Sigmoid colon (tissue), 7 donors: Measurements from ENCODE around the gene TMEM45B. TPM values are rescaled to one million over a fixed set of nuclear protein-coding genes. Genes with fewer than 3 reads are reported as not detected.
"Not testable (repeated sequence)": the region's sequence is repeated elsewhere in the genome, so short reads cannot be mapped to it uniquely, and the experiment has no call there.

Source experiments
- DNase-seq: peaks from one replicate; pipeline ENCODE4 v3.0.0-alpha.2; 2019
- H3K27ac ChIP-seq, 4 donors: fragments of 200-600 bp; sonication (generic); one replicate each; pipeline ENCODE4 v1.5.1; 2016 to 2019; ENCODE audit warnings: mild to moderate bottlenecking in 1 of 4
- H3K27me3 ChIP-seq, 3 donors: fragments of 200-600 bp; sonication (generic); one replicate each; pipeline ENCODE4 v1.5.1; 2019; ENCODE audit warnings: mild to moderate bottlenecking in 1 of 3
- H3K36me3 ChIP-seq, 4 donors: fragments of 200-600 bp; sonication (generic); one replicate each; pipeline ENCODE4 v1.5.1; 2016 to 2019
- H3K4me1 ChIP-seq, 4 donors: fragments of 200-600 bp; sonication (generic); one replicate each; pipeline ENCODE4 v1.5.1; 2017 to 2019
- H3K4me3 ChIP-seq, 4 donors: fragments of 200-600 bp; sonication (generic); one replicate each; pipeline ENCODE4 v1.5.1; 2017 to 2019; ENCODE audit warnings: mild to moderate bottlenecking in 2 of 4, moderate library complexity in 1 of 4
- H3K9me3 ChIP-seq, 4 donors: fragments of 200-600 bp in 3 of 4; sonication (generic) in 3 of 4; one replicate each; pipeline versions ENCODE4 v1.5.1 to v1.6.1; 2013 to 2019
- EP300 ChIP-seq, 4 donors: sonication (generic); formaldehyde crosslinking; IDR thresholded peaks; one replicate each; pipeline ENCODE4 v1.6.1; 2017; ENCODE audit warnings: antibody characterized with exemption in 4 of 4
- POLR2A ChIP-seq, 2 donors: fragments of 450-650 bp; IDR thresholded peaks; one replicate each; pipeline ENCODE4 v1.6.1; 2016; ENCODE audit warnings: antibody characterized with exemption in 2 of 2, mild to moderate bottlenecking in 2 of 2, moderate library complexity in 2 of 2
- POLR2AphosphoS5 ChIP-seq, 4 donors: sonication (generic); formaldehyde crosslinking; IDR thresholded peaks; one replicate each; pipeline ENCODE4 v1.6.1; 2017; ENCODE audit warnings: antibody characterized with exemption in 4 of 4
- WGBS, 2 donors: extraction: QIAGEN DNeasy Blood & Tissue Kit; methylation state at CpG; one replicate each; pipeline ENCODE4 v1.1.7; 2013; 5-methylcytosine and 5-hydroxymethylcytosine counted together
- intact Hi-C: fragments of 100-400 bp; cut with DNase I; formaldehyde crosslinking; loops from one replicate; pipeline ENCODE4 v1.15.1; 2023
- polyA plus RNA-seq, 3 donors: library from polyadenylated mRNA; stranded (reverse); fragments of 200-250 nt; gene quantifications; one replicate each; pipeline ENCODE4 v1.2.3, GENCODE V29; 2013
- total RNA-seq, 4 donors: library from RNA; depleted of rRNA; stranded (reverse); fragments of >200 nt; gene quantifications; one replicate each; pipeline ENCODE4 v1.1.0, GENCODE V29; 2016
- TF ChIP-seq, protein P1 (sequence below), 4 experiments: fragments of 450-650 bp in 3 of 4; fragments of 200-600 bp in 1 of 4; IDR thresholded peaks; one replicate each; pipeline ENCODE4 v1.5.1; 2016 to 2019; ENCODE audit warnings: antibody characterized with exemption in 4 of 4, mild to moderate bottlenecking in 3 of 4, moderate library complexity in 2 of 4
- donor health status: healthy with polysubstance abuse.
- donor health status: Bipolar disorder and iron deficiency.
- donor health status: healthy.

Gene TMEM45B
- total and polyA plus RNA-seq, 7 donors = 0.55 to 150 (median 16.0) TPM; not detected in 1

DNA sequence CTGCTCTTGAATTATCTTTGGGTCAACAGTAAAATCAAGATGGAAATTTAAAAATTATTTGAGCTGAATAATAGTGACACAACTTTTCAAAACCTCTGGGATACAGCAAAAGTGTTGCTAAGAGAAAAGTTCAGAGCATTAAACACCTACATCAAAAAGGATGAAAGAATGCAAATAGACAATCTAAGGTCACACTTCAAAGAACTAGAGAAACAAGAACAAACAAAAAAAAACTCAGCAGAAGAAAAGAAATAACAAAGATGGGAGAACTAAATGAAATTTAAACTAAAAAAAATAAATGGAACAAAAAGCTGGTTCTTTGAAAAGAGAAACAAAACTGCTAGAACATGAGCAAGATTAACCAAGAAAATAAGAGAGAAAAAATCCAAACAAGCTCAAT, 15.0 kb upstream of the TMEM45B start:
- H3K4me1 ChIP-seq = no peaks in the 10 kb centered on the region
- no peak for DNase-seq
- no peaks in the 10 kb centered on the region for H3K36me3 ChIP-seq
- H3K27ac ChIP-seq = no peak overlapping the region
- no peak overlapping the region for H3K4me3 ChIP-seq
- intact Hi-C loops = no loop called here
- H3K27me3 ChIP-seq = no peaks in the 10 kb centered on the region
- peaks cover 0 to 5% (median 2%) of the 10 kb centered on the region in 4 donors for H3K9me3 ChIP-seq
- no peak for TF ChIP-seq POLR2AphosphoS5 (IDR thresholded peaks at IDR 0.05)
- no peak for TF ChIP-seq EP300 (IDR thresholded peaks at IDR 0.05)

GRCh38 chr11:129803533-129803932, 12.1 kb upstream of the TMEM45B start:
- intact Hi-C loops = no loop called here
- TF ChIP-seq POLR2AphosphoS5 (IDR thresholded peaks at IDR 0.05) (no peak), POLR2A (IDR thresholded peaks at IDR 0.05) (no peak), EP300 (IDR thresholded peaks at IDR 0.05) (no peak)
- TF ChIP-seq, protein P1, sequence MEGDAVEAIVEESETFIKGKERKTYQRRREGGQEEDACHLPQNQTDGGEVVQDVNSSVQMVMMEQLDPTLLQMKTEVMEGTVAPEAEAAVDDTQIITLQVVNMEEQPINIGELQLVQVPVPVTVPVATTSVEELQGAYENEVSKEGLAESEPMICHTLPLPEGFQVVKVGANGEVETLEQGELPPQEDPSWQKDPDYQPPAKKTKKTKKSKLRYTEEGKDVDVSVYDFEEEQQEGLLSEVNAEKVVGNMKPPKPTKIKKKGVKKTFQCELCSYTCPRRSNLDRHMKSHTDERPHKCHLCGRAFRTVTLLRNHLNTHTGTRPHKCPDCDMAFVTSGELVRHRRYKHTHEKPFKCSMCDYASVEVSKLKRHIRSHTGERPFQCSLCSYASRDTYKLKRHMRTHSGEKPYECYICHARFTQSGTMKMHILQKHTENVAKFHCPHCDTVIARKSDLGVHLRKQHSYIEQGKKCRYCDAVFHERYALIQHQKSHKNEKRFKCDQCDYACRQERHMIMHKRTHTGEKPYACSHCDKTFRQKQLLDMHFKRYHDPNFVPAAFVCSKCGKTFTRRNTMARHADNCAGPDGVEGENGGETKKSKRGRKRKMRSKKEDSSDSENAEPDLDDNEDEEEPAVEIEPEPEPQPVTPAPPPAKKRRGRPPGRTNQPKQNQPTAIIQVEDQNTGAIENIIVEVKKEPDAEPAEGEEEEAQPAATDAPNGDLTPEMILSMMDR (IDR thresholded peaks at IDR 0.05) = no peak
- DNase-seq = no peak
- Histone ChIP-seq H3K4me1 (no peaks in the 10 kb centered on the region), H3K9me3 (peaks cover 0 to 5% (median 1%) of the 10 kb centered on the region in 4 donors), H3K27me3 (no peaks in the 10 kb centered on the region), H3K27ac (no peak overlapping the region), H3K36me3 (no peaks in the 10 kb centered on the region), H3K4me3 (no peak overlapping the region)
- 36 to 72% methylated on average over 4 of the region's 4 CpGs for WGBS, 2 donors

DNA sequence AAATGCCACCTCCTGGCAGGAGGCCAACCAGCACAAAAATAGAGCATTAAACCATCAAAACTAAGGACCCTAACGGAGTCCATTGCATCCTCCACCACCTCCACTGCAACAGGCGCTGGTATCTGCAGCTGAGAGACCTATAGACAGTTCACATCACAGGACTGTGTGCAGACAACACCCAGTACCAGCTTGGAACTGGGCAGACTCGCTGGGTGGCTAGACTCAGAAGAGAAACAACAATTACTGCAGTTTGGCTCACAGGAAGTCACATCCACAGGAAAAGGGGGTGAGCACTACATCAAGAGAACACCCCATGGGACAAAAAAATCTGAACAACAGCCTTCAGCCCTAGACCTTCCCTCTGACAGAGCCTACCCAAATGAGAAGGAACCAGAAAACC, 11.6 kb upstream of the TMEM45B start:
- intact Hi-C loops = no loop called here
- no peaks in the 10 kb centered on the region for H3K27me3 ChIP-seq
- no peaks in the 10 kb centered on the region for H3K36me3 ChIP-seq
- TF ChIP-seq POLR2A (IDR thresholded peaks at IDR 0.05) = no peak
- TF ChIP-seq, protein P1 (IDR thresholded peaks at IDR 0.05) = no peak
- TF ChIP-seq POLR2AphosphoS5 (IDR thresholded peaks at IDR 0.05) = no peak
- no peak for TF ChIP-seq EP300 (IDR thresholded peaks at IDR 0.05)
- DNase-seq = no peak
- H3K27ac ChIP-seq = no peak overlapping the region
- peaks cover 0 to 5% (median 0%) of the 10 kb centered on the region in 4 donors for H3K9me3 ChIP-seq
- H3K4me3 ChIP-seq = no peak overlapping the region
- 68 to 82% methylated on average over 3 of the region's 3 CpGs for WGBS, 2 donors
- no peaks in the 10 kb centered on the region for H3K4me1 ChIP-seq

GRCh38 chr11:129808241-129808640, 7.4 kb upstream of the TMEM45B start:
- H3K4me1 ChIP-seq, H3K27me3 ChIP-seq, H3K36me3 ChIP-seq, DNase-seq, H3K9me3 ChIP-seq, intact Hi-C loops, H3K27ac ChIP-seq, H3K4me3 ChIP-seq: not testable (repeated sequence)
- 58 to 77% methylated on average over 2 of the region's 2 CpGs for WGBS, 2 donors

DNA sequence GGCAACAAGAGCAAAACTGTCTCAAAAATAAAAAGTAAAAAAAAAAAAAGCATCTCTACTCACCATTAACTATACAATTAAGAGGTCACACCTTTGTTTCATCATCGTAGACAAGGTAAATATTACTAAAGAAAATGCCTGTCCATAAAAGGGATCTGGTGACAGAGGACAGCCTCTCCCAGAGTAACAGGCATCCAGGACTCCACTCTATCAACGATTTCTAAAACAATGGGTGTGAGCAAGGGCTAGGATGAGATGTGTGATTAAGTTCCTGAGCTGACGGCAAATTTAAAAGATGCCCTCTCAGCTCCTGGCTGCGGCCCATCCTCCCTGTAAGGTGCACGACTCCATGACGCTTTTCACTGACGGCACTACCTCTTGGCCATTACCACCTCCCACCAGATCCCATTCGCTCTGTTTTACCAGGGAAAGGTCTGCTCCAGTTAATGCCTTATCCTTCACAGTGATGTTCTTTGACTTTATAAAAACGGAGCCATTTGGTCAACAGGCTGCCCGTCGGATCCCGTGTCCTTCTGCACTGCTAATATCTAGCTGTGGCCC, 2.3 kb upstream of the TMEM45B start:
- H3K36me3 ChIP-seq = no peaks in the 10 kb centered on the region
- DNase-seq = no peak
- H3K27ac ChIP-seq = no peak overlapping the region
- TF ChIP-seq, protein P1 (IDR thresholded peaks at IDR 0.05) = no peak
- TF ChIP-seq EP300 (IDR thresholded peaks at IDR 0.05) (no peak), POLR2AphosphoS5 (IDR thresholded peaks at IDR 0.05) (no peak), POLR2A (IDR thresholded peaks at IDR 0.05) (no peak)
- intact Hi-C loops = no loop called here
- peaks cover 0 to 9% (median 0%) of the 10 kb centered on the region in 4 donors for H3K4me1 ChIP-seq
- H3K9me3 ChIP-seq = no peaks in the 10 kb centered on the region
- 72 to 82% methylated on average over 12 of the region's 12 CpGs for WGBS, 2 donors
- peaks cover 0 to 31% (median 13%) of the 10 kb centered on the region in 3 donors for H3K27me3 ChIP-seq
- no peak overlapping the region for H3K4me3 ChIP-seq
